Vagina (tissue), 2 donors: ENCODE data around the gene IGLL5.

ENCODE experiments used
- CTCF ChIP-seq, 3 experiments: fragments of 450-650 bp in 2 of 3; fragments of 200-600 bp in 1 of 3; sonication (generic) in 1 of 3; IDR thresholded peaks; one replicate each; pipeline ENCODE4 v1.5.1; 2017 to 2019; ENCODE audit warnings: antibody characterized with exemption in 3 of 3, mild to moderate bottlenecking in 2 of 3, moderate library complexity in 2 of 3
- POLR2A ChIP-seq, 2 donors: fragments of 450-650 bp; IDR thresholded peaks; one replicate each; pipeline ENCODE4 v1.6.1; 2017; ENCODE audit warnings: antibody characterized with exemption in 2 of 2, mild to moderate bottlenecking in 2 of 2, moderate library complexity in 2 of 2
- POLR2AphosphoS5 ChIP-seq, 2 donors: sonication (generic); formaldehyde crosslinking; IDR thresholded peaks; one replicate each; pipeline ENCODE4 v1.9.0; 2017; ENCODE audit warnings: antibody characterized with exemption in 2 of 2, mild to moderate bottlenecking in 2 of 2, low read depth in 1 of 2; ENCODE audit not compliant: insufficient read depth in 1 of 2

GRCh38 chr22:22849640-22850610, 37.7 kb upstream of the IGLL5 start:
- TF ChIP-seq POLR2AphosphoS5 (IDR thresholded peaks at IDR 0.05; ENCODE audit: insufficient read depth in 1 of 2, low read depth in 1 of 2) (no peak), POLR2A (IDR thresholded peaks at IDR 0.05) (no peak), CTCF (IDR thresholded peaks at IDR 0.05) (no peak)
